ENCODE data around the gene MOSMO.
"Not testable (repeated sequence)": the region's sequence is repeated elsewhere in the genome, so short reads cannot be mapped to it uniquely, and the experiment has no call there.

MOSMO gene

DNA sequence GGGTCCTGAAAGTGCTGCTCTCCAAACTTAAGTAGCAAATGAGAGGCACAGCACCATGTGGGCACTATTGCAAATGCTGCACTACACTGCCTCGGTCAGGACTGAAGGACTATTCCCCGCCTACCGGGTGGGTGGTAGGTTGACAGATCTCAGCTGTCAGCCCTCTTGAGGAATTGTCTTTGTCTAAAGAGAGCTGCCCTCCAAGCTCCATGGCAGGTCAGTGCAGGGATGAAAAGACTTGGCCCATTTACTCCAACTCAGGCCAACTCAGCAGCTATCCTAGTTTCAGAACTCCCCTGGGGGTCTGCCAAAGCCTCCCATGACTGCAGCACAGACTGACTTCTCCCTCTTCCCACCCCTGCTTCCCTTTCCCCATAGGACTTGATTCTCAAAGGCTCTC is 3.6 kb upstream of the MOSMO start:
- no peak for DNase-seq

DNA sequence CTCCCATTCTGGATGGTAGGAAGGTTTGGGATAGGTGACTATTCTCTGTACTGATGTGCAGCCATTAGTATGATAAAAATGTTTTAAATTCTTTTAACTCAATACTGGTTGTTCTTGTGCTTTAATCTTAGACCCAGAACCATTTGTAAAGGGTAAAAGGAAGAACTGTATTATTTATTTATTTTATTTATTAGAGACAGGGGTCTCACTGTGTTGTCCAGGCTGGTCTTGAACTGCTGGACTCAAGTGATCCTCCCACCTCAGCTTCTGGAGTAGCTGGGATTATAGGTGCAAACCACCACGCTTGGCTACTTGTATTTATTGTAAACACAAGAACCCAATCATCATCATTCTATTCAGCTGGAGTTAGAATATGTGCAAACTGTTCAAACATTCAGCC is 2.2 kb upstream of the MOSMO start:
- no peak for DNase-seq

DNA sequence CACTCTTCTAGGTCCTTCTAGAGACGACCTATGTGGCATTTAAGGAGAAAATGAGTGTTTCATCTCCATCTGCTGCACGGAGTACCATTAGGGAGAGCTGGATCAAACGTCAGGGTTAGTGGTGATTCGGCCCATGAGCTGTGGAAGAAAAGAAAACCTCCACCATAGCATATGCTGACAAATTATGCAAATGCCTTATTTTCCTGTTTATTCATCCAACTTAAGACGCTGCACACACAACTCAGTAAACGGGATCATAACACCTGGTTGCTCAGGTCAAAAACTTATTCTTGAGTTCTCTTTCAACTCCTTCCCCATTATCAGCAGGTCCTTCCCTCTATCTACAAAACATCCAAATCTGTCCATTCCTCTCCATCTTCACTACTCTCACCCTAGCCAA is 1.3 kb upstream of the MOSMO start:
- no peak for DNase-seq

DNA sequence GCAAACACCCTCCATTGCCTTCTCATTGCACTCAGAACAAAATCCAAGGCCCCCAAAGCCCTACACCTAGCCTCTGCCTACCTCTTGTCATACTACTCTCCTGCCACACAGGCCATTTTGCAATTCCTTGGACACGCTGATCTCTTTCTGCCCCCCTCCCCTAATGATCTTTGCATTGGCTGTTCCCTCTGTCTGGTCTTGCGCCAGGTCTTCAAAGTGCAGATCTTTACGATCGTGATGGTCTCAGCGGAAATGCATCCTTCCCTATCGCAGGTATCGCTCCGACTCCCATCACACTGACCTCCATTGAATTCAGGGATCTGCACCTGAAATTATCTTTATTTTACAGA is 777 bp upstream of the MOSMO start:
- DNase-seq, result no peak

DNA sequence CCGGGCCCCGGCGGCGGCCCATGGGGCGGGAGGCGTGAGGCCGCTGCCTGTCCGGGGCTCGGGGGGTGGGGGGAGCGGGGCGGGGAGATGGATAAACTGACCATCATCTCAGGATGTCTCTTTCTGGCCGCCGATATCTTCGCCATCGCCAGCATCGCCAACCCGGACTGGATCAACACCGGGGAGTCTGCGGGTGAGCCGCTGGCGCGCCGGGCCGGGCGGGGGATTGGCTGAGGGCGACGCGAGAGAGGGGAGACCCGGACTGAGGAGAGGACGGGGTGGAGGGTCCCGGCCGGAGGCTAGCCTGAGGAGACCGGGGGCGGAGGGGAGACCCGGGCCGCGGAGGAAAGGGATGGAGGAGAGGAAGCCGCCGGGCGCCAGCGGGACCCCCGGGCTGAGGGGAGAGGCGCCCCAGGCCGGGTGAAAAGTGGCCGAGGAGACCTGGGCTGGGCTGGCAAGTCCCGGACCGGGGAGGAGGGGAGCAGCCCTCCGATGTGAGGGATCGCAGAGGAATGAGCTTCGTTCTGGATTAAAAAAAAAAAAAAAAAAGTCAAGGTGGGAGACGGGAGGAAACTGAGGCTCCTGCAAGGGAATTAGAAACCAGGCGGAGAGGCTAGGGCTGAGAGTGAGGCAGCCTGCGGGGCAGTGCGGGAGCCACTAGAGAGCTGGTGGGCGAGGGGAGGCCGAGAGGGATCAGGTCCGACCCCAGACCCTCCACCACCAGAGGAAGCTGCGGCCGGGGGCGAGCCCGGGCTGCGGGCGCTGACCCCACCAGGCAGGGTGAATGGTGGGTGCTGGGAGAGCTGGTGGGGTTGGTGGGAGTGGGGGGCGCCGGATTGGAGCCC is 526 bp downstream of the MOSMO start:
- DNase-seq, result peak; percentile 51

DNA sequence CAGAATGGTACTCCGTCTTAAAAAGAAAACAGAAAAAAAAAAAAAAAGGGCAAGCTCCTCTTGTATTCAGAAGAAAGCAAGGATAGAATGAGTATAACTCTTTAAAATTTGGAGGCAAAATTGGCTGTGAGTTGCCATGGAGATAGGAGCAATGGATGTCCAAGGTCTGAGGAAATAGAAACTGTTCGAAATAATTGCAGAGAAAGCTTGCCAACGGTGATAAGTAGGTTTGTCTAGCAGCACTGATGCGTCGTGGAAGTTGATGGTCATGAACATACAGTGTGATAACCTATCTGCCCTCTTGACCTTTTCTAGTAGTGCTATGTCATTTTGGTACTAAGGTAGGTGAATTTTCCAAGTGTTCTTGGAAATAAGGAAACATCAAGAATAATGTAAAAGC is 3.0 kb downstream of the MOSMO start:
- DNase-seq, result no peak

DNA sequence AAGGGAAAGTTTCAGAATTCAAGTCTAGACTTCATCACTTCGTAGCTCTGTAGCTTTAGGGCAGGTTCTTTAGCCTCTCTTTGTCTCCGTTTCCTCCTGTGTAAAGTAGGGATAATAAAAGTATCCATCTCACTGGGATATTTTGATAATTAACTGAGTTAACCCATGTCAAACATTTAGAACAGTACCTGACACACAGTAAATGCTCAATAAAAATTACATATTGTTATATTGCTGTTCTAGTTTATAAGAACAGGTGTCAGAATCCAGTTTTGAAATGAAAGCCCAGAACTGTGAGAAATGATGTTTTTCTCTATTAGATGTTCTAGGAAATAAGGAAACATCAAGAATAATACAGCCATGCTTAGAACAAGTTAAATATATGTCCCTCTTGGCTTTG is 4.3 kb downstream of the MOSMO start:
- no peak for DNase-seq

DNA sequence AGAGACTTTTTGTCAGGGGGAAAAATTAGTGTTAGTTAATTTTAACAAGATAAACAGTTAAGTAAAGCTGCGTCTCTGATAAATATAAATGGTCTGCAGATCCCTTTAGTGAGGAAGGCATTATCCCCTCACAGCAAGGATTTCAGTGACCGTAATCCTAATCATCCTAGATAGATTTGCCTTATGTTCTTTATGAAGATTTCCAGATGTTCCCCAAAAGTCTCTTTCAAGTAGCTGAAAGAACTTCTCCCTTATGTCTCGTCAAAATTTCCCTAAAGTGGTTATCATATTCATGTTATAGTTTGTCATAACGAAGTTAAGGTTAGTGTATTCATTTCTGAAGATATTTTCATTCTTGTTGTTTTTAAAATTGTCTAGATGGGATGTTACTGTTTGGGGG is 5.6 kb downstream of the MOSMO start:
- no peak for DNase-seq

DNA sequence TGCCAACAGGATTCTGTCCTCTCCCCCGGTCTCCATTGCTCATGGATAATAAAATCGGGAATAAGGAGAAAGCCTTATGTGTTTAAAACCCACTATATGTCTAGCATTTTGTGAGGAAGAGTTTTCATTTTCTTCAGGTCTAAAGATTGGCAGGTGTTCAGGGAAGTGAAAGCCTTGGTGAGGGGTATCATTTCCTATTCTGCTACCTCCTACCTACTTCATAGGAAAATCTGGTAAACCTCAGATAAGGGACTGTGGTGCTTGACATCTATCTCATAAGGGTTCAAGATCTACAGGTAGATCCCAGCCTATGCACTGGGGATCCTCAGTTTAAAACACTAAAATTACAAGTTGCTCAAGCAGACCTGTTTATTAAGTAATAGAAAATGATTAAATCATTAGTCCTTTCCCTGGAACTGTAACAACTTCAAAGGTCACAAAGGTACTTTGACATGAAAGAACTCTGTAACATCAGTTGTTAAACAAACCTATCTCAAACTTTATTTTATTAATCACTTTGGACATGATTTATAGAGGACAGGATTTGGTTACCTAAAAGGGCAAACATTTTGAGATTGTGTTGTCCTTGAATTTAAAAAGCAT is 6.5 kb downstream of the MOSMO start:
- DNase-seq, result no peak

DNA sequence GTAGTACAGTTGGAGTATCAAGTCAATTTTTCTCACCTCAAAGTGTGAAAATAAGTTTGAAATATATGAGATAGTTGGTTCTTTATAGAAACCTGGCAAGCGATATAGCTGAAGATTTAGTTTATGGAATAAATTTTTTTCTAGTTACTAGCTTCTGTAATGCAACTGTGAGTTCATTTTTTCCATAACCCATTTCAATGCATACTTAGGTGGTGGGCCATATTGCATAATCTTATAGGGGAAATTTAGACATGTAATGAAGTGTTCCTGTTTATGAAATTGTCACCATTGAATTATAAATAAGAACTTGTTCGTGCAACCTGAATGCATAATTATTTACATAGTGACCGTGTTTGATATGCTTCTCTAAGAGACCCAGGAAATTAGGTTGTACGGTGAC is 9.0 kb downstream of the MOSMO start:
- no peak for DNase-seq

DNA sequence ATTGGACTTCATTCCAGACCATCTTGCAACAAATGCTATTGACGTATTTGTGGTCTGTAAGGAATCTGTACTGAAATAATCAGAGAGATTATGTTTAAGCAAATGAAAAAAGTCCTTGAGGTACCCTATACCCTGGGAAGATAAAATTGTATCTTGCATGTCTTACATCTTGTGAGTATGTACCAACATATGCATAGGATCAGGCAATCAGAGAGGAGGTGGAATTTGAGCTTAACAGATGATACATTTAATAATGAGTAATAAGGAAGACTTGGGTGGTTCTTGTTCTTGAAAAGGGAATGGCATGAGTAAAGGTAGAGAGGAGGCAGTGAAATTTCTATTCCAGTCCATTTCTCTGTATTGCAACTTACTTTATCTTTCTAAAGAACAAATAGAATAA is 10.6 kb downstream of the MOSMO start:
- no peak for DNase-seq

DNA sequence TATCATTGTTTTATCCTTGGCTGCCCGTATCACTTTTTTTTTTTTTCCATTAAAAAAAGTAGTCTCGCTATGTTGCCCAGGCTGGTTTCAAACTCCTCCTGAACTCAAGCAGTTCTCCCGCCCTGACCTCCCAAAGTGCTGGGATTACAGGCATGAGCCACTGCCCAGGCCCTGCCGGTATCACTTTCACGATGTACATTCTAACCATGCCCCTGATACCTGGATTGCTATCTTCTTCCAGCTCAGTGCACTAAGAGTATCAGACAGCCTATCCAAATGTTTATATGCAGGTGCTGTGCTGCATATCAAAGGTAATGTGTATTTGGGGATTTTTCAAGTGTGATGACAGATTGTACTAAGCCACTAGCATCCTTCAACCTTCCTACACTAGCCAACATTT is 14.2 kb downstream of the MOSMO start:
- no peak for DNase-seq

DNA sequence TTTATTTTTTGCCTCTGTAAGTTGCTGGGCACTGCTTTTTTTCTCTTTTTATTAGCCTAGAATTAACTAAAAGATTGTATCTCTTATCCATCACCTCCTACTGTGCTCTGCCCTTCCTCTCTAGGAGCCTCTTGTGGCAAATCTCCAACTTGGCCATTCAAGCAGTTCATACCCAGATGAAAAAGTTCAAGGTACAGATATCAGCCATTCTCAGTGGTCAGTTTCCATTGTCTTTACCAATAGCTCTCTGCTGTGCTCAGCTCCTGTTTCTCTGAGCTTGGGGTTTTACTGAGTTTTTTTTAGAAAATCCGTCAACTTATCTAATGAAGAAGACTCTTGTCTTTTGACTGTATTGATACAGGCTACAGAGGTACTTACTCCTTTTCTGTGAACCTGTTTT is 15.6 kb downstream of the MOSMO start:
- no peak for DNase-seq

DNA sequence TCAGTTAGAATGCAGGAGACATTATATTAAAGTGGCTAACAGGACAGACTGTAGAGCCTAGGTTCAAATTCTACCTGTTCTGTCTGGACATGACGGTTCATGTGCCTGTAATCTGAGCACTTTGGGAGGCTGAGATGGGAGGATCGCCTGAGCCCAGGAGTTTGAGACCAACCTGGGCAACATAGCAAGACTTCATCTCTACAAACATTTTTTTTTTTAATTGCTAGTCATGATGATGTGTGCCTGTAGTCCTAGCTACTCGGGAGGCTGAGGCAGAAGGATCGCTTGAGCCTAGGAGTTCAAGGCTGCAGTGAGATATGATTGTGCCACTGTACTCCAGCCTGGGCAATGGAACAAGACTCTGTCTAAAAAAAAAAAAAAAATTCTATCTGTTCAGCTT is 16.9 kb downstream of the MOSMO start:
- not testable (repeated sequence) for DNase-seq

DNA sequence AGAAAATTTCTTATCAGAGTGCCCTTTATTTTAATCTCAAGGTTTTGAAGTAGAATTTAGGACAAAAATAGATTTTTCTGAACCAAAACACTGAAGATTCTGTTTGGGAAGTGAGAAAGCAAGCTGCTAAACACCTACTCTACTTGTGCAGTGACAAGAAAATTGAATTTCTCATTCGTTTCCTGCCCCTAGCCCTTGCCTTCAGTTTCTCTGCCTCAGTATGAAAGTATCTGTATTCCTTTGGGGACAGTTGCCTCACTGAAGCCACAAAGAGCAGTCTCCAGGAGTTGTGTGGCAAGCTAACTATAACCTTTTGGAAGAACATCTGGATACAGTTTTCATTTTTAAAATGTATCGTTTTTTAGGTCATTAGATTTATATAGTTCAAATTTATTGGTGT is 19.7 kb downstream of the MOSMO start:
- no peak for DNase-seq

DNA sequence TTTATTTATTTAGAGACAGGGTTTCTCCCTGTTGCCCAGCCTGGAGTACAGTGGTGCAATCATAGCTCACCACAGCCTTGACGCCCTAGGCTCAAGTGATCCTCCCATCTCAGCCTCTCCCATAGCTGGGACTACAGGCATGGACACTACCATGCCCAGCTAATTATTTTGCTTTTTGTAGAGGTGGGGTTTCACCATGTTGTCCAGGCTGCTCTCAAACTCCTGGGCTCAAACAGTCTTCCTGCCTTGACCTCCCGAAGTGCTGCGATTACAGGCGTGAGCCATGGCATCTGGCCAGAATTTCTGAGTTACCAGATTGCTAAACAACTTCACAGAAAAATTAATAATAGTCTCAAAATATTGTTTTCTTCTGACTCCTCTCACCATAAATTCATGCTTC is 21.7 kb downstream of the MOSMO start:
- DNase-seq, result no peak

DNA sequence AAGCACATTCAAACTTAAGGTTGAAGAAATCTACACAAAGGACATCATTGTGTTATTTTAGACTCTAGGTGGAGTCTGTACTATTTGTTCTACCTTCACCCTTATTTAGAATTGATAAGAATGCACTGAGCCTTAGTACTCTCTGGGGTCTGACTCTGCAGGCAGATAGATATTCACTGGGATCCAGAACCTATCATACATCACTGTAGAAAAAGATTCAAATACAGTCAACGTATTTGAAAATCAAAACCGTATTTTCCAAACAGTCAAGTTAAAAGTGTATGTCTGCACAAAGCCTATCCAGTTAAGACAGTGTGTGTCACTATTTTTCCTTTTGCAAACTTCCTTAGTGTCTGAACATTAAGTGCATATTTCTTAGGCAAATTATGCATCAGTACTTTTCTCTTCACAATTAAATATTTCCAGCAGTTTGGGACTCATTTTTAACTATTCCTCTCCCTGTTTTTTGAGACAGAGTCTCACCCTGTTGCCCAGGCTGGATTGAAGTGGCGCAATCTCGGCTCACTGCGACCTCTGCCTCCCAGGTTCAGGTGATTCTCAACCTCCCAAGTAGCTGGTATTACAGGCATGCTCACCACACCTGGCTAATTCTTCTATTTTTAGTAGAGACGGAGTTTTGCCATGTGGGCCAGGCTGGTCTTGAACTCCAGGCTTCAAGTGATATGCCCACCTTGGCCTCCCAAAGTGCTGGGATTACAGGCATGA is 22.3 kb downstream of the MOSMO start:
- DNase-seq, result no peak

DNA sequence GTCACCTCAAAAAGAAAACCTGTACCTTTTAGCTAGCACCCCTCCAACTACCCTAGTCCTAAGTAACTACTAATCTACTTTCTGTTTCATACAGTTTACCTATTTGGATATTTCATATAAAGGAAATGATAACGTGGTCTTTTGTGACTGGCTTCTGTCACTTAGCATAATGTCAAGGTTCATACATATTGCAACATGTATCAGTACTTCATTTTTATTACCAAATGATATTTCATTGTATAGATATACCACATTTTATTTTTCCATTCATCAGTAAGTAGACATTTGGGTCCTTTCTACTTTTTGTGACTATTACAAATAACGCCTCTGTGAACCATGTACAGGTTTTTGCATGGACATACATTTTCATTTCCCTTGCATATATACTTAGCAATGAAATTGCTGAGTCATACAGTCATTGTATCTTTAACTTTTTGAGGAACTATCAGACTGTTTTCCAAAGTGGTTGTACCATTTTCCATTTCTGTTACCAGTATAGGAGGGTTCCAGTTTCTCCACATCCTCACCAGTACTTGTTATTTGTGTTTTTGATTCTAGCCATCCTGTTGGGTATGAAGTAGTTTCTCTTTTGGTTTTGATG is 23.7 kb downstream of the MOSMO start:
- no peak for DNase-seq

DNA sequence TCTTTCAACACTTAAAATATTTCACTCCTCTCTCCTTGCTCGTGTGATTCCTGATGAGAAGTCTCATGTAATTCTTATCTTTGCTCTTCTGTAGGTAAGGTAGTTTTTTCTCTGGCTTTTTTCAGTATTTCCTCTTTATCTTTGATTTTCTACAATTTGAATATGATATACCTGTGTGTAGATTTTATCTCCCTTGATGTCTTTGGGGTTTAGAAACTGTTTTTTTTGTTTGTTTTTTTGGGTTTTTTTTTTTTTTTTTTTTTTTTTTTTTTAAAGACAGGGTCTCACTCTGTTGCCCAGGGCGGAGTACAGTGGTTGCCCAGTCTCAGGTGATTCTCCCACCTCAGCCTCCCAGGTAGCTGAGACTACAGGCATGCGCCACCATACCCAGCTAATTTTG is 26.6 kb downstream of the MOSMO start:
- DNase-seq, result no peak

DNA sequence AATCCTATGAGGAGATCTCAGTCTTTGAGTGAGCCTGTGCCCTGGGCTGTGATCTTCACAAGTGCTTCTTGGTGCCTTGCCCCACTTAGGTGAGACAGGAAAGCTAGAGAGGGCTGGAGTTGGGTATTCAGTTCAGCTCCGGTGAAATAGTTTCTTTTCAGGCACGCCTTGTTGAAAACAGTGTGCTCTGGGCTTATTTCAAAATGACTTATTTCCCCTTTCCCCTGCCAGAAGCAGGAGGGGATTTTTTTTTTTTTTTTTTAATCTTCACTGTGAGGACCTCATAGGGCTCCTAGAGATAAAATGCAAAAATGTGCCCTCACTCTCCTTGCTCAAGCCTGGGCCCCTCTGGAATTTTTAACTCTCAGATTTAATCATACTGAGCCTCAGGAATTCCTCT is 27.2 kb downstream of the MOSMO start:
- no peak for DNase-seq

DNA sequence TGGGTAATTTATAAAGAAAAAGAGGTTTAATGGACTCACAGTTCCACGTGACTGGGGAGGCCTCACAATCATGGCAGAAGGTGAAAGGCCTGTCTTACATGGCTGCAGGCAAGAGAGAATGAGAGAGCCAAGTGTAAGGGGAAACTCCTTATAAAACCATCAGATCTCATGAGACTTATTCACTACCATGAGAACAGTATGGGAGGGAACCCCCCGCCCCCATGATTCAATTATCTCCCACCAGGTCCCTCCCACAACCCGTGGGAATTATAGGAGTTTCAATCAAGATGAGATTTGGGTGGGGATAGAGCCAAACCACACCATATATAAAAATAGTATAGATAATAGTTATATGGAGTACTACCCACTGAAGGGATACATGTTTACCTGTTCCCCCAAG is 36.0 kb downstream of the MOSMO start:
- not testable (repeated sequence) for DNase-seq

DNA sequence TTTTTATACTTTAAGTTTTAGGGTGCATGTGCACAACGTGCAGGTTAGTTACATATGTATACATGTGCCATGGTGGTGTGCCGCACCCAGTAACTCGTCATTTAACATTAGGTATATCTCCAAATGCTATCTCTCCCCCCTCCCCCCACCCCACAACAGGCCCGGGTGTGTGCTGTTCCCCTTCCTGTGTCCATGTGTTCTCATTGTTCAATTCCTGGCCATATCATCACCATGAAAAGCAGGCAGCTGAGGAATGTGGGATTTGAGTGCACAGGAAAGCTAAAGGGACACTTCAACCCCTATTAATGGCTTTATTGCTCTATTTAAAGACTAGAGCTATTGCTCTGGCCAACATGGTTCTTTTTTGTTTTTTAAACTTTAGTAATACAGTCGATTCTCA is 38.0 kb downstream of the MOSMO start:
- not testable (repeated sequence) for DNase-seq

DNA sequence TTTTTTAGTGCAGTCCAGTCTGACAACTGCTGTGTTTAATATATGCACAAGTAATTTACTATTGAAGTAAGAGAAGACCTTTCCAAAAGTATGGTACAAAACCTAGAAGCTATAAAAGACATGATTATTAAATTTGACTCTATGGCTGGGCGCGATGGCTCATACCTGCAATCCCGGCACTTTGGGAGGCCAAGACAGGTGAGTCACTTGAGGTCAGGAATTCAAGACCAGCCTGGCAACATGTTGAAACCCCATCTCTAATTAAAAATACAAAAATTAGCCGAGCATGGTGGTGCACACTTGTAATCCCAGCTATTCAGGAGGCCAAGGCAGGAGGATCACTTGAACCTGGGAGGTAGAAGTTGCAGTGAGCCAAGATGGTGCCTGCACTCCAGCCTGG is 43.1 kb downstream of the MOSMO start:
- no peak for DNase-seq

DNA sequence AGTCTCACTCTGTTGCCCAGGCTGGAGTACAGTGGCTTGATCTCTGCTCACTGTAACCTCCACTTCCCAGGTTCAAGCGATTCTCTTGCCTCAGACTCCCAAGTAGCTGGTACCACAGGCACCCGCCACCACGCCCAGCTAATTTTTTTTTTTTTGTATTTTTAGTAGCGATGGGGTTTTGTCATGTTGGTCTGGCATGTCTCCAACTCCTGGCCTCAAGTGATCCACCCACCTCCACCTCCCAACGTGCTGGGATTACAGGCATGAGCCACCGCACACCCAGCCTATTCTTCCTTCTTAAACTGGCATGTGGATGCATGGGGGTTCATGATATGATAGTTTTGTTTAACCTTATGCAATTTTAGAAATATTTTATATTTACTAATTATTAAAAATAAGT is 45.1 kb downstream of the MOSMO start:
- no peak for DNase-seq

All from activated CD4-positive, CD25-positive, alpha-beta regulatory T cell treated with anti-CD3 and anti-CD28 coated beads, Interleukin-2, amount 50 U/mL, for 72 hours (primary cell).